DND-41 (cell line): Measurements from ENCODE around the gene DLG2.

Experiments used
- ATAC-seq: fragments of 200-7000 bp; cut with Tn5 transposase; 3 replicates; pipeline ENCODE4 v1.9.1; 2021; ENCODE audit warnings: low read depth; ENCODE audit not compliant: insufficient read depth
- DNase-seq: peaks from one replicate; pipeline ENCODE4 v3.0.0-alpha.2; 2020
- H2AFZ ChIP-seq: 2 replicates; pipeline ENCODE4 v1.6.0; 2012; ENCODE audit warnings: low read depth, low read length
- H3K27ac ChIP-seq: 2 replicates; pipeline ENCODE4 v1.5.1; 2012; ENCODE audit warnings: low read length, inconsistent platforms
- H3K27me3 ChIP-seq: fragments of 200-600 bp; sonication (generic); 2 replicates; pipeline ENCODE4 v1.6.0; 2012; ENCODE audit warnings: low read length, mild to moderate bottlenecking, inconsistent platforms; ENCODE audit not compliant: insufficient read depth, poor library complexity
- H3K36me3 ChIP-seq: 2 replicates; pipeline ENCODE4 v1.5.1; 2012; ENCODE audit warnings: low read length, inconsistent platforms; ENCODE audit not compliant: insufficient read depth
- H3K4me1 ChIP-seq: 2 replicates; pipeline ENCODE4 v1.5.1; 2012; ENCODE audit warnings: mild to moderate bottlenecking, low read length; ENCODE audit not compliant: insufficient read depth
- H3K4me2 ChIP-seq: 2 replicates; pipeline ENCODE4 v1.6.0; 2012; ENCODE audit warnings: mild to moderate bottlenecking, moderate library complexity, low read length, inconsistent platforms; ENCODE audit not compliant: insufficient read depth
- H3K4me3 ChIP-seq, 2 experiments: fragments of 200-600 bp in 1 of 2; shearing (Covaris generic) in 1 of 2; 2 replicates each; pipeline ENCODE4 v1.5.1; 2012 to 2016; ENCODE audit warnings: inconsistent platforms in 2 of 2, low read length in 2 of 2, mild to moderate bottlenecking in 2 of 2, low read depth in 1 of 2, moderate library complexity in 1 of 2
- H3K79me2 ChIP-seq: 2 replicates; pipeline ENCODE4 v1.6.0; 2012; ENCODE audit warnings: low read length, inconsistent platforms; ENCODE audit not compliant: insufficient read depth
- H3K9ac ChIP-seq: 2 replicates; pipeline ENCODE4 v1.6.0; 2012; ENCODE audit warnings: low read depth, mild to moderate bottlenecking, inconsistent platforms, low read length, moderate library complexity
- H3K9me3 ChIP-seq: 2 replicates; pipeline ENCODE4 v1.5.1; 2012; ENCODE audit warnings: low read length, moderate library complexity, mild to moderate bottlenecking, inconsistent platforms; ENCODE audit not compliant: insufficient read depth, severe bottlenecking
- H4K20me1 ChIP-seq: 2 replicates; pipeline ENCODE4 v1.6.0; 2012; ENCODE audit warnings: low read length; ENCODE audit not compliant: insufficient read depth
- CTCF ChIP-seq: IDR thresholded peaks from 2 replicates; pipeline ENCODE4 v1.5.1; 2012; ENCODE audit warnings: borderline replicate concordance, low read length, moderate library complexity, mild to moderate bottlenecking; ENCODE audit not compliant: poor library complexity, severe bottlenecking; ENCODE audit errors: extremely low read depth
- EZH2 ChIP-seq: IDR thresholded peaks from 3 replicates; pipeline ENCODE4 v1.6.1; 2012; ENCODE audit warnings: borderline replicate concordance, low read depth, mild to moderate bottlenecking, moderate library complexity, low read length, inconsistent platforms; ENCODE audit not compliant: severe bottlenecking

DLG2 gene

GRCh38 chr11:83655976-83656375, 1971.2 kb downstream of the DLG2 start:
- H3K4me3 ChIP-seq, result no peak overlapping the region
- no peaks in the 10 kb centered on the region for H3K79me2 ChIP-seq
- H3K9me3 ChIP-seq, result no peaks in the 10 kb centered on the region
- no peaks in the 10 kb centered on the region for H4K20me1 ChIP-seq
- H3K27me3 ChIP-seq, result no peaks in the 10 kb centered on the region
- H3K9ac ChIP-seq, result no peak overlapping the region
- no peak overlapping the region for H3K27ac ChIP-seq
- no peak overlapping the region for H2AFZ ChIP-seq
- H3K4me2 ChIP-seq, result no peak overlapping the region
- TF ChIP-seq CTCF, result no peak
- no peak for TF ChIP-seq EZH2
- DNase-seq (no peak), ATAC-seq (no peak)
- H3K36me3 ChIP-seq, result no peaks in the 10 kb centered on the region
- no peaks in the 10 kb centered on the region for H3K4me1 ChIP-seq

- Histone ChIP-seq H4K20me1 (no peaks in the 10 kb centered on the region), H3K9ac (no peak overlapping the region), H3K27me3 (no peaks in the 10 kb centered on the region), H3K36me3 (no peaks in the 10 kb centered on the region), H3K4me2 (no peak overlapping the region), H3K4me3 (no peak overlapping the region), H3K4me1 (no peaks in the 10 kb centered on the region), H3K27ac (no peak overlapping the region), H2AFZ (no peak overlapping the region), H3K79me2 (no peaks in the 10 kb centered on the region), H3K9me3 (no peaks in the 10 kb centered on the region)
- TF ChIP-seq CTCF, result no peak
- TF ChIP-seq EZH2, result no peak
- ATAC-seq (no peak), DNase-seq (no peak)
Observed at GRCh38 chr11:83649528-83649855, 1977.7 kb downstream of the DLG2 start.

- Histone ChIP-seq H2AFZ (no peak overlapping the region), H3K4me1 (no peaks in the 10 kb centered on the region), H3K27me3 (no peaks in the 10 kb centered on the region), H3K4me3 (no peak overlapping the region), H4K20me1 (no peaks in the 10 kb centered on the region), H3K27ac (no peak overlapping the region), H3K9me3 (no peaks in the 10 kb centered on the region), H3K36me3 (no peaks in the 10 kb centered on the region), H3K79me2 (no peaks in the 10 kb centered on the region), H3K4me2 (no peak overlapping the region), H3K9ac (no peak overlapping the region)
- ATAC-seq, result no peak
- no peak for TF ChIP-seq EZH2
- TF ChIP-seq CTCF, result no peak
- DNase-seq, result no peak
Observed at GRCh38 chr11:83648610-83649527, 1978.3 kb downstream of the DLG2 start.

GRCh38 chr11:83645561-83645960, 1981.6 kb downstream of the DLG2 start:
- Histone ChIP-seq H3K27me3 (no peaks in the 10 kb centered on the region), H3K9me3 (no peaks in the 10 kb centered on the region), H2AFZ (no peak overlapping the region), H4K20me1 (no peaks in the 10 kb centered on the region), H3K4me2 (no peak overlapping the region), H3K4me3 (no peak overlapping the region), H3K27ac (no peak overlapping the region), H3K36me3 (no peaks in the 10 kb centered on the region), H3K79me2 (no peaks in the 10 kb centered on the region), H3K9ac (no peak overlapping the region), H3K4me1 (no peaks in the 10 kb centered on the region)
- DNase-seq, result no peak
- ATAC-seq, result no peak
- no peak for TF ChIP-seq CTCF
- no peak for TF ChIP-seq EZH2
